Upper lobe of left lung (tissue), 4 donors: ENCODE data around the gene PTK6.

ENCODE experiments used
- EP300 ChIP-seq, 4 donors: sonication (generic); formaldehyde crosslinking; IDR thresholded peaks; one replicate each; pipeline ENCODE4 v1.5.1; 2017; ENCODE audit warnings: antibody characterized with exemption in 4 of 4, control low read depth in 2 of 4
- POLR2A ChIP-seq, 4 donors: fragments of 450-650 bp; IDR thresholded peaks; one replicate each; pipeline ENCODE4 v1.5.1; 2016 to 2017; ENCODE audit warnings: antibody characterized with exemption in 4 of 4, mild to moderate bottlenecking in 2 of 4
- TF ChIP-seq, protein P1 (sequence below), 6 experiments: fragments of 450-650 bp in 4 of 6; fragments of 200-600 bp in 2 of 6; sonication (generic) in 2 of 6; IDR thresholded peaks; one replicate each; pipeline ENCODE4 v1.5.1; 2016 to 2019; ENCODE audit warnings: antibody characterized with exemption in 6 of 6

DNA sequence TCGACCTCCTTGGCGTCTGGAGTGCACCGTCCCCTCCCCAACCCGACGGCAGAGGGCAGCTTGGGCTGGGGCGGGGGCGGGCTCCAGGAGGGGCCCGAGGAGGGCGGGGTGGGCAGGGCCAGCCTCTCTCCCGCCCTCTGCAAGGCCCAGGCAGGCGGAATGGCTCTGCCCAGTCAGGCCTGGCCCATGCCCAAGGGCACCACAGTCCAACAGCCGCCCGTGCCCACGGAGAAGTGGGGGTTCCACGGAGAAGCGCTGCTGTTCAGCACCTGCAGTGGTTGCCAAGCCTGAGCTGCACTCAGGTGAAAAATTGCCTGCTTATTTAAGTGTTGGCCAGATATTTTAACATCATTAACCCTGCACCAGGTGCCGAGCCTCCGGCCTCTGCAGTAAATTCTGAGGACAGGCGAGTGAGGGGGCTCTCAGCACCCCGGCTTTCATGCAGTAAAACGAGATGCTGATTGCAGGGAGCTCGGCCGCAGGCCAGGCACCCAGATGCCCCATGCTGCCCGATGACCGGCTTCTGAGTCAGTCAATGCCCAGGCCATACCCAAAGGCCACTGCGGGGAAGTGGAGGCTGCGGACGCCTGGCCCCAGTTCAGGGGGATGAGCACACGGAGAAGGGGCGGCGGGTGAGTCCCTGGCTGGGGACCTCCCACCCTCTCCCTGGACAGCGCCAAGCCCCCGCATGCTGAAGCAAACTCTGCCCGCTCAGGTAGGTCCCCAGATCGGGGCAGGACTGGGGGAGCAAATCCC is 10.7 kb upstream of the PTK6 start, which contains the start of gene SRMS:
- TF ChIP-seq, protein P1, sequence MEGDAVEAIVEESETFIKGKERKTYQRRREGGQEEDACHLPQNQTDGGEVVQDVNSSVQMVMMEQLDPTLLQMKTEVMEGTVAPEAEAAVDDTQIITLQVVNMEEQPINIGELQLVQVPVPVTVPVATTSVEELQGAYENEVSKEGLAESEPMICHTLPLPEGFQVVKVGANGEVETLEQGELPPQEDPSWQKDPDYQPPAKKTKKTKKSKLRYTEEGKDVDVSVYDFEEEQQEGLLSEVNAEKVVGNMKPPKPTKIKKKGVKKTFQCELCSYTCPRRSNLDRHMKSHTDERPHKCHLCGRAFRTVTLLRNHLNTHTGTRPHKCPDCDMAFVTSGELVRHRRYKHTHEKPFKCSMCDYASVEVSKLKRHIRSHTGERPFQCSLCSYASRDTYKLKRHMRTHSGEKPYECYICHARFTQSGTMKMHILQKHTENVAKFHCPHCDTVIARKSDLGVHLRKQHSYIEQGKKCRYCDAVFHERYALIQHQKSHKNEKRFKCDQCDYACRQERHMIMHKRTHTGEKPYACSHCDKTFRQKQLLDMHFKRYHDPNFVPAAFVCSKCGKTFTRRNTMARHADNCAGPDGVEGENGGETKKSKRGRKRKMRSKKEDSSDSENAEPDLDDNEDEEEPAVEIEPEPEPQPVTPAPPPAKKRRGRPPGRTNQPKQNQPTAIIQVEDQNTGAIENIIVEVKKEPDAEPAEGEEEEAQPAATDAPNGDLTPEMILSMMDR (IDR thresholded peaks at IDR 0.05) = no peak
- TF ChIP-seq POLR2A (IDR thresholded peaks at IDR 0.05) (no peak), EP300 (IDR thresholded peaks at IDR 0.05) (no peak)
